Ishikawa (cell line): Measurements from ENCODE around the gene KLHL8.

ENCODE experiments used
- CEBPB ChIP-seq: IDR thresholded peaks from 2 replicates; pipeline ENCODE4 v1.6.1; 2012
- EP300 ChIP-seq: IDR thresholded peaks from 2 replicates; pipeline ENCODE4 v1.6.1; 2012; ENCODE audit warnings: borderline replicate concordance
- NFIC ChIP-seq: IDR thresholded peaks from 2 replicates; pipeline ENCODE4 v1.6.1; 2012
- RAD21 ChIP-seq: IDR thresholded peaks from 2 replicates; pipeline ENCODE4 v1.6.1; 2012; ENCODE audit warnings: low read depth
- REST ChIP-seq: IDR thresholded peaks from 2 replicates; pipeline ENCODE4 v1.6.1; 2012; ENCODE audit warnings: low read depth, mild to moderate bottlenecking
- YY1 ChIP-seq: IDR thresholded peaks from 2 replicates; pipeline ENCODE4 v1.6.1; 2012; ENCODE audit warnings: low read depth
- TF ChIP-seq, protein P1 (sequence below): IDR thresholded peaks from 2 replicates; pipeline ENCODE4 v1.6.1; 2012

DNA sequence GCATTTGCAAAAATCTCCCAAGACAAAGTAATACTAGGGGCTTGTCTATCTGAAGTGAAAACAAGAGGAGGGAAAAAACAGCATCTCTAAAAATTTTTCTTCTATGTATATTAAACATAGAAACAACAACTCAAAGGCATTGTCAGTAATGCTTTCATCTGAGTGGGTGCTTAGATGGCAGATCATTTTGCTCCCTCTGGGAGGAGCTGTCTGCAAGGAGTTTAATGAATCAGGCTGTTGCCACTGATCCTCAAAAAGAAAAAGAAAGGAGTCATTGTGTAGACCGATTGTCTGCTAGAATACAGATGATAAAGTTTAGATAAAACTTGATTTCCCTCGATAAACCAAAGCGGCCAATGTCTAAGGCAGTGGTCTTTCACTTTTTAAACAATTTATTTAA is 49.7 kb upstream of the KLHL8 start:
- no peak for TF ChIP-seq EP300
- TF ChIP-seq CEBPB: no peak
- no peak for TF ChIP-seq REST
- peak; percentile 78 for TF ChIP-seq RAD21
- TF ChIP-seq, protein P1, sequence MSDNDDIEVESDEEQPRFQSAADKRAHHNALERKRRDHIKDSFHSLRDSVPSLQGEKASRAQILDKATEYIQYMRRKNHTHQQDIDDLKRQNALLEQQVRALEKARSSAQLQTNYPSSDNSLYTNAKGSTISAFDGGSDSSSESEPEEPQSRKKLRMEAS: no peak
- no peak for TF ChIP-seq YY1
- no peak for TF ChIP-seq NFIC
